H9 (cell line): ENCODE data around the gene AGBL4. TPM values are rescaled to one million over a fixed set of nuclear protein-coding genes. Genes with fewer than 3 reads are reported as not detected.

Experiments used
- DNase-seq: peaks from one replicate; pipeline ENCODE4 v3.0.0-alpha.2; 2017
- H2AFZ ChIP-seq: one replicate; pipeline ENCODE4 v1.6.1; 2013; ENCODE audit warnings: mild to moderate bottlenecking, low read length, control low read depth, moderate library complexity
- H2AK5ac ChIP-seq: 2 replicates; pipeline ENCODE4 v1.6.1; 2013; ENCODE audit warnings: low read length, control low read depth, mixed read lengths; ENCODE audit not compliant: insufficient read length
- H2BK120ac ChIP-seq: one replicate; pipeline ENCODE4 v1.6.1; 2013; ENCODE audit warnings: low read depth, mild to moderate bottlenecking, low read length, control low read depth, inconsistent platforms; ENCODE audit not compliant: poor library complexity, severe bottlenecking
- H2BK12ac ChIP-seq: 2 replicates; pipeline ENCODE4 v1.6.1; 2013; ENCODE audit warnings: low read length, control low read depth, mixed read lengths, low read depth; ENCODE audit not compliant: insufficient read length
- H2BK15ac ChIP-seq: 2 replicates; pipeline ENCODE4 v1.6.1; 2013; ENCODE audit warnings: low read depth, low read length, control low read depth
- H2BK20ac ChIP-seq: one replicate; pipeline ENCODE4 v1.6.1; 2013; ENCODE audit warnings: low read depth, mild to moderate bottlenecking, low read length, control low read depth, inconsistent platforms; ENCODE audit not compliant: poor library complexity, severe bottlenecking
- H2BK5ac ChIP-seq: 2 replicates; pipeline ENCODE4 v1.6.1; 2013; ENCODE audit warnings: low read length, control low read depth, mixed read lengths; ENCODE audit not compliant: insufficient read length
- H3K14ac ChIP-seq: 2 replicates; pipeline ENCODE4 v1.6.1; 2013; ENCODE audit warnings: low read length, control low read depth; ENCODE audit not compliant: insufficient read depth
- H3K18ac ChIP-seq: 2 replicates; pipeline ENCODE4 v1.6.1; 2013; ENCODE audit warnings: low read depth, mild to moderate bottlenecking, mixed read lengths, low read length, control low read depth; ENCODE audit not compliant: insufficient read length
- H3K23ac ChIP-seq: 2 replicates; pipeline ENCODE4 v1.6.1; 2013; ENCODE audit warnings: low read length, control low read depth, mixed read lengths, low read depth; ENCODE audit not compliant: insufficient read length
- H3K23me2 ChIP-seq: 2 replicates; pipeline ENCODE4 v1.6.1; 2013; ENCODE audit warnings: low read depth, mild to moderate bottlenecking, mixed read lengths, low read length, control low read depth; ENCODE audit not compliant: insufficient read length, poor library complexity, severe bottlenecking
- H3K27ac ChIP-seq: 2 replicates; pipeline ENCODE4 v1.5.1; 2013; ENCODE audit warnings: low read length, control low read depth, mixed read lengths, low read depth; ENCODE audit not compliant: insufficient read length
- H3K27me3 ChIP-seq: 2 replicates; pipeline ENCODE4 v1.6.1; 2013; ENCODE audit warnings: low read length, control low read depth, inconsistent platforms; ENCODE audit not compliant: insufficient read depth
- H3K4ac ChIP-seq: 2 replicates; pipeline ENCODE4 v1.6.1; 2013; ENCODE audit warnings: low read depth, mild to moderate bottlenecking, control low read depth, inconsistent platforms, low read length, moderate library complexity
- H3K4me1 ChIP-seq: 2 replicates; pipeline ENCODE4 v1.6.1; 2013; ENCODE audit warnings: low read length, control low read depth, inconsistent platforms; ENCODE audit not compliant: insufficient read depth
- H3K4me2 ChIP-seq: 2 replicates; pipeline ENCODE4 v1.6.1; 2013; ENCODE audit warnings: low read length, control low read depth, mixed read lengths; ENCODE audit not compliant: insufficient read length, insufficient read depth
- H3K56ac ChIP-seq: 2 replicates; pipeline ENCODE4 v1.6.1; 2013; ENCODE audit warnings: low read depth, mild to moderate bottlenecking, mixed read lengths, low read length, control low read depth; ENCODE audit not compliant: insufficient read length
- H3K79me1 ChIP-seq: 2 replicates; pipeline ENCODE4 v1.6.1; 2013; ENCODE audit warnings: low read depth, mild to moderate bottlenecking, moderate library complexity, low read length, control low read depth, inconsistent platforms; ENCODE audit not compliant: insufficient read depth, poor library complexity, severe bottlenecking
- H3K79me2 ChIP-seq: 2 replicates; pipeline ENCODE4 v1.6.1; 2013; ENCODE audit warnings: low read length, control low read depth, inconsistent platforms; ENCODE audit not compliant: insufficient read depth
- H3K9ac ChIP-seq: 2 replicates; pipeline ENCODE4 v1.6.1; 2013; ENCODE audit warnings: low read length, control low read depth, mixed read lengths; ENCODE audit not compliant: insufficient read length; ENCODE audit errors: extremely low read depth
- H3K9me3 ChIP-seq: one replicate; pipeline ENCODE4 v1.6.1; 2013; ENCODE audit warnings: low read depth, low read length, inconsistent platforms; ENCODE audit not compliant: control insufficient read depth
- H3T11ph ChIP-seq: one replicate; pipeline ENCODE4 v1.6.1; 2013; ENCODE audit warnings: mild to moderate bottlenecking, low read length, control low read depth, inconsistent platforms
- H4K20me1 ChIP-seq: one replicate; pipeline ENCODE4 v1.6.1; 2013; ENCODE audit not compliant: control insufficient read depth, insufficient read length, insufficient read depth
- H4K5ac ChIP-seq: 2 replicates; pipeline ENCODE4 v1.6.1; 2013; ENCODE audit warnings: low read depth, mild to moderate bottlenecking, mixed read lengths, low read length, control low read depth; ENCODE audit not compliant: insufficient read length
- H4K8ac ChIP-seq: replicated peaks from 2 replicates; pipeline ENCODE4 v1.6.1; 2013; ENCODE audit warnings: low read length, control low read depth, mixed read lengths, low read depth; ENCODE audit not compliant: insufficient read length
- H4K91ac ChIP-seq: 2 replicates; pipeline ENCODE4 v1.6.1; 2013; ENCODE audit warnings: low read depth, mild to moderate bottlenecking, moderate library complexity, mixed read lengths, low read length, control low read depth; ENCODE audit not compliant: insufficient read length
- H3K27ac Mint-ChIP-seq, 3 experiments: 2 replicates in 2 of 3; 3 replicates in 1 of 3; pipeline ENCODE4 v1.8.0; 2020 to 2021; ENCODE audit warnings: mixed read lengths in 3 of 3, mild to moderate bottlenecking in 1 of 3, moderate library complexity in 1 of 3
- H3K27me3 Mint-ChIP-seq: 2 replicates; pipeline ENCODE4 v1.8.0; 2021; ENCODE audit warnings: low read depth, mild to moderate bottlenecking, moderate library complexity, mixed read lengths
- H3K36me3 Mint-ChIP-seq, 3 experiments: 2 replicates in 2 of 3; 3 replicates in 1 of 3; pipeline ENCODE4 v1.8.0; 2020 to 2021; ENCODE audit warnings: low read depth in 3 of 3, mixed read lengths in 3 of 3; ENCODE audit not compliant: insufficient read depth in 1 of 3
- H3K4me1 Mint-ChIP-seq, 2 experiments: 2 replicates each; pipeline ENCODE4 v1.8.0; 2020; ENCODE audit warnings: mixed read lengths in 2 of 2
- H3K4me3 Mint-ChIP-seq, 2 experiments: 2 replicates in 1 of 2; 3 replicates in 1 of 2; pipeline ENCODE4 v1.8.0; 2020 to 2021; ENCODE audit warnings: mild to moderate bottlenecking in 2 of 2, mixed read lengths in 2 of 2, moderate library complexity in 1 of 2
- H3K9me3 Mint-ChIP-seq, 2 experiments: 2 replicates in 1 of 2; 3 replicates in 1 of 2; pipeline ENCODE4 v1.8.0; 2020; ENCODE audit warnings: mild to moderate bottlenecking in 2 of 2, mixed read lengths in 2 of 2, moderate library complexity in 1 of 2
- WGBS: extraction: QIAGEN DNeasy Blood & Tissue Kit; methylation state at CpG from one replicate; pipeline ENCODE4 v1.1.7; 2013; ENCODE audit warnings: missing lambda C conversion rate, low lambda C conversion rate, mixed read lengths; ENCODE audit not compliant: insufficient read length; ENCODE audit errors: extremely low coverage; 5-methylcytosine and 5-hydroxymethylcytosine counted together
- total RNA-seq: library from RNA; stranded (reverse); gene quantifications from 2 replicates; pipeline ENCODE4 v1.2.1, GENCODE V29; 2021
- TF ChIP-seq, protein P1 (sequence below): fragments of 200-600 bp; sonication (generic); conservative IDR thresholded peaks from 3 replicates; pipeline ENCODE4 v1.8.0; 2021; ENCODE audit warnings: antibody characterized with exemption, mild to moderate bottlenecking

The AGBL4 gene
- total RNA-seq, 1 experiment from 2014 or later, result not detected

DNA sequence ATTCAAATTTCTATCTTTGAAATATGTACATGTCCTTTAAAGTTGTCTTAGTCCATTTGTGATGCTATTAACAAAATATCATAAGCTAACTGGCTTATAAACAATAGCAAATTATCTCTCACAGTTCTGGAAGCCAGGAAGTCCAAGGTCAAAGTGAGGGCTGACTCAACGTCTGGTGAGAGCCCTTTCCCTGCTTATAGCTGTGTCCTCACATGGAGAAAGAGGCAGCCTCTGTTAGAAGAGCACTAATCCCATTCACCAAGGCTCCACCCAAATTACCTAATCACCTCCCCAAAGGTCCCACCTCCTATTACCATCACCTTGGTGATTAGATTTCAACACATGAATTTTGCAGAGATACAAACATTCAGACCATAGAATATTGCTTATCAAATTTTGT, 797.0 kb downstream of the AGBL4 start:
- TF ChIP-seq, protein P1, sequence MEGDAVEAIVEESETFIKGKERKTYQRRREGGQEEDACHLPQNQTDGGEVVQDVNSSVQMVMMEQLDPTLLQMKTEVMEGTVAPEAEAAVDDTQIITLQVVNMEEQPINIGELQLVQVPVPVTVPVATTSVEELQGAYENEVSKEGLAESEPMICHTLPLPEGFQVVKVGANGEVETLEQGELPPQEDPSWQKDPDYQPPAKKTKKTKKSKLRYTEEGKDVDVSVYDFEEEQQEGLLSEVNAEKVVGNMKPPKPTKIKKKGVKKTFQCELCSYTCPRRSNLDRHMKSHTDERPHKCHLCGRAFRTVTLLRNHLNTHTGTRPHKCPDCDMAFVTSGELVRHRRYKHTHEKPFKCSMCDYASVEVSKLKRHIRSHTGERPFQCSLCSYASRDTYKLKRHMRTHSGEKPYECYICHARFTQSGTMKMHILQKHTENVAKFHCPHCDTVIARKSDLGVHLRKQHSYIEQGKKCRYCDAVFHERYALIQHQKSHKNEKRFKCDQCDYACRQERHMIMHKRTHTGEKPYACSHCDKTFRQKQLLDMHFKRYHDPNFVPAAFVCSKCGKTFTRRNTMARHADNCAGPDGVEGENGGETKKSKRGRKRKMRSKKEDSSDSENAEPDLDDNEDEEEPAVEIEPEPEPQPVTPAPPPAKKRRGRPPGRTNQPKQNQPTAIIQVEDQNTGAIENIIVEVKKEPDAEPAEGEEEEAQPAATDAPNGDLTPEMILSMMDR, result no peak
- no peak overlapping the region for H2BK5ac ChIP-seq
- Mint-ChIP-seq H3K27me3 (0 out of 2 replicates have a peak, but pooled peaks cover 2% of the 10 kb centered on the region), H3K36me3 (peaks cover 0 to 15% (median 4%) of the 10 kb centered on the region in 3 experiments; a peak in 4 of 7 replicates), H3K4me1 (no peaks in the 10 kb centered on the region), H3K9me3 (peaks cover 23 to 42% of the 10 kb centered on the region in 2 experiments), H3K4me3 (no peak overlapping the region), H3K27ac (no peak overlapping the region)
- no peak overlapping the region for H4K5ac ChIP-seq
- H2AK5ac ChIP-seq, result no peak overlapping the region
- no peak overlapping the region for H3K56ac ChIP-seq
- no peak overlapping the region for H4K8ac ChIP-seq
- H2BK120ac ChIP-seq, result no peak overlapping the region
- H3K4me1 ChIP-seq, result no peaks in the 10 kb centered on the region
- no peak overlapping the region for H2BK15ac ChIP-seq
- H3K27me3 ChIP-seq, result no peaks in the 10 kb centered on the region
- H3K4me2 ChIP-seq, result no peak overlapping the region
- no peak overlapping the region for H2BK12ac ChIP-seq
- H3K79me1 ChIP-seq, result no peaks in the 10 kb centered on the region
- H3K27ac ChIP-seq, result no peak overlapping the region
- no peak overlapping the region for H3K23ac ChIP-seq
- no peak overlapping the region for H3T11ph ChIP-seq
- no peak overlapping the region for H3K18ac ChIP-seq
- no peak overlapping the region for H3K4ac ChIP-seq
- peaks cover 45% of the 10 kb centered on the region for H3K9me3 ChIP-seq
- no peaks in the 10 kb centered on the region for H3K23me2 ChIP-seq
- H3K9ac ChIP-seq, result no peak overlapping the region
- H3K14ac ChIP-seq, result no peak overlapping the region
- WGBS, result no CpG with 5 or more reads among the region's 1 CpG
- no peak overlapping the region for H2BK20ac ChIP-seq
- H3K79me2 ChIP-seq, result no peaks in the 10 kb centered on the region
- no peak overlapping the region for H2AFZ ChIP-seq
- no peak overlapping the region for H4K91ac ChIP-seq
- DNase-seq, result no peak
- H4K20me1 ChIP-seq, result no peaks in the 10 kb centered on the region
